NCI-H69 (cell line): ENCODE measurements around the gene UBXN2A.

Experiments
- DNase-seq: peaks from one replicate; lab custom pipeline; 2025; lab: John Stamatoyannopoulos, UW

UBXN2A gene, protein sequence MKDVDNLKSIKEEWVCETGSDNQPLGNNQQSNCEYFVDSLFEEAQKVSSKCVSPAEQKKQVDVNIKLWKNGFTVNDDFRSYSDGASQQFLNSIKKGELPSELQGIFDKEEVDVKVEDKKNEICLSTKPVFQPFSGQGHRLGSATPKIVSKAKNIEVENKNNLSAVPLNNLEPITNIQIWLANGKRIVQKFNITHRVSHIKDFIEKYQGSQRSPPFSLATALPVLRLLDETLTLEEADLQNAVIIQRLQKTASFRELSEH

DNA sequence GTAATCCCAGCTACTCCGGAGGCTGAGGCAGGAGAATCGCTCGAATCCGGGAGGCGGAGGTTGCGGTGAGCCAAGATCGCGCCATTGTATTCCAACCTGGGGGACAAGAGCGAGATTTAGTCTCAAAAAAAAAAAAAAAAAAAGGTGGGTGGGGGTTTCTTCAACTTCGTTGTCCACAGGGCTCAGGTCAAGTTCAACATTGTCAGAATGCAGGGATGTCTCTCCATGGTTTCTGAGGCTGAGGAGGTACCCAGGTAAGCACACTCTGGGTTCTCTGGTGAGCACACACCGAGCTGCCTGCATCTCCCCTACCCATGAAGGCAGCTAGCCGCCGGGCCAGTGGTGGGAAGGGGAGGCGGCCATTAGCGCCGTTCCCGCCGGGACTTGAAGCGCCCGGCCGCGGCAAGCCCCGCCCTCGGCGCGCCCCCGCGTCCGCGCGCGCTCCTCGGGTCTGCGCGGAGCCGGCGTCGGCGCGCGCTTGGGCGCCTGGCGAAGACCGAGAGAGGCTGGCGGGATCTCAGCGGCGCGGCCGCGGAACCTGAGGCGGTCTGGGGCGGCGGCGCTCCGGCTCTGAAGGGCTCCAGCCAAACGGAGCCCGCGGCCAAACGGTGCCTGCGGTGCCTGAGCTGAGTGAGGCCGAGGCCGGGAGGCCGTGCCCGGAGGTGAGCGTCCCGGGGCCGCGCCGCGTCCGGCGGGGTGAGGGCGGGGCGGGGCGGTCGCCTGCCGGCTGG lies at the start of gene UBXN2A:
UBXN2A (plus strand) TSS at position 477 of the 731 bp plus-strand sequence. CDS start 17,852 bp downstream, outside the sequence.
- peak; percentile 91 for DNase-seq

DNA sequence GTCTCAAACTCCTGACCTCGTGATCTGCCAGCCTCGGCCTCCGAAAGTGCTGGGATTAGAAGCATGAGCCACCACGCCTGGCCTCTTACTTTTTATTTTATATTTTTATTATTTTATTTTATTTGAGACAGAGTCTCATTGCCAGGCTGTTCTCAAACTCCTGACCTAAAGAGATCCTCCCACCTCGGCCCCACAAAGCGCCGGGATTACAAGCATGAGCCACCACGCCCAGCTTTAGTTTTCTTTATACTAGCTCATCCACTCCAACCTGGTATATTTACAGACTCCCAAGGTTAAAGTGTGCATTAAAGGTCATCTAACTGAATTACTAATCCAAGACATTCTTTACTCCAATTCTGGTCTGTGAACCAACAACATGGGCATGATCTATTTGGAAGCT lies 40.1 kb upstream of the UBXN2A start:
- DNase-seq: no peak

- no peak for DNase-seq
These were observed 39.5 kb upstream of the UBXN2A start for GRCh38 chr2:23900541-23901322.

- peak; percentile 1 for DNase-seq
These were observed 38.1 kb upstream of the UBXN2A start for GRCh38 chr2:23901966-23902846.

DNA sequence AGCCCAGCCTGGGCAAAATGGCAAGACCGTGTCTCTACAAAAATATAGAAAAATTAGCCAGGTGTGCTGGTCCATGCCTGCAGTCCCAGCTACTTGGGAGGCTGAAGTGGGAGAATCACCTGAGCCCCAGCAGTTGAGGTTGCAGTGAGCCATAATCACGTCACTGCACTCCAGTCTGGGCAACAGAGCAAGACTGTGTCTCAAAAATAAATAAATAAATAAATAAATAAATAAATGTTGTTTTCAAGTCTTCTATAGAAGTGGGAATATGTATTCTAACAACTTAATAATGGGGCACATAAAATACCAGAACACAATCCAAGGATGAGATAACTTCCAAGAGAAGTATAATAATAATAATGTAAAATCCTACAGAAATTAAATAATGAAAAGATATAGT lies 37.2 kb upstream of the UBXN2A start:
- DNase-seq: no peak

DNA sequence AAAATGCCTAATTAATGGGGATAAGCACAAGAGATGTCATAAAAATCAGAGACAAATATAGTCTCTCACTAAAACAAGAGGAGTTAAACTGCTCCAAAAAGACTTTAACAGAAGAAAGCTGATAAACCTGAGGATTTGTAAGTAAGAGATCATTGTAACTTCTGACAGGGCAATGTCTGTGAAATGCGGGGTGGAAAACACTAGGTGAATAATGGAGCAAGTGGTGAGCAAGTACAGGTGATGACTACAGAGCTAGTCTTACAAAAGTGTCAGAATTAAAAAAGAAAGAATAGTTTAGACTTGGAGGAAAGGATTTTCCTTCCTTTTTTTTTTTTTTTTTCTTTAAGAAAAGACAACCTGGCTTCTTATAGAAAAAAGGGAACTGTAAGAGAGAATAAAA lies 36.0 kb upstream of the UBXN2A start:
- DNase-seq: no peak

DNA sequence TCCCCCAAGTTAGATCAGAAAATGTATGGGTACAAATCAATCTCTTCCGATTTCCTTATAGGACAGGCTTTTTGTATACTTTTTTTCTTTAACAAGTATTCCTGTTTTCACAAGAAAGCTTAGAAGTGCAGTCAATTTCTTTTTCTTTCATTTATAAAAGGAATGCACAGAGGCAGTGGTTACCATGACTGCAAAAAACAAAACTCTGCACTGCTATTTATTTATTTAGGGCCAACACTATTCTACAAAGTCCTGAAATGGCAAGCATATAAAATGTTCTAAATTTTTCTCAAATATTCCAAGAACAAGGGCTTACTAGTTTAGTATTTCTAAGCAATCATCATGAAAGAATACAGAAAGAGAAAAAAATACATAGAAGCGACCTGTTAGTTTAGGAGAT lies 35.6 kb upstream of the UBXN2A start:
- DNase-seq: no peak

GRCh38 chr2:23905155-23905554 lies 35.1 kb upstream of the UBXN2A start:
- DNase-seq: no peak

DNA sequence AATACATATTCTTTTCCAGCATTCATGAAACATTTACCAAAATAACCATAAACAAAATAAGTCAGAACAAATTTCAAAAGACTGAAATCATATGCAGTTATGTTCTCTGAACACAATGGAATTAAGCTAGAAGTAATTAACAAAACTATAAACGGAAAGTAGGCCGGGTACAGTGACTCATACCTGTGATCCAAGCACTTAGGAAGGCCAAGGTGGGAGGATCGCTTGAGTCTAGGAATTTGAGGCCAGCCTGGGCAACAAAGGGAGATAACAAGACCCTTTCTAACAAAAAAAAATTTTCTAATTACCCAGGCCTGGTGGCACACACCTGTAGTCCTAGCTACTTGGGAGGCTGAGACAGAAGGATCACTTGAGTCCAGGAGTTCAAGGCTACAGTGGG lies 28.2 kb upstream of the UBXN2A start:
- no peak for DNase-seq

DNA sequence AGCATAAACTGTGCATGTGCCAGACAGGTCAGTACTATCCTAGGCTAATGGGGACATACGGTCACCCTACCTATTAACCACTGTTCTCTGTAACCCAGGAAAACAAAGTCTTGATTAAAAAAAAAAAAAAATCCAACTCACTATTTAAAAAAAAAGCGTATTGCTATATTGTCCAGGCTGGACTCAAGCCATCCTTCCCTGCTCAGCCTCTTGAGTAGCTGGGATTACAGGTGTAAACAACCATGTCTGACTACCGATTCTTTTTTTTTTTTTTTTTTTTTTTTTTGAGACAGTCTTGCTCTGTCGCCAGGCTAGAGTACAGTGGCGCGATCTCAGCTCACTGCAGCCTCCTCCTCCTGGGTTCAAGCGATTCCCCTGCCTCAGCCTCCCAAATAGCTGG lies 24.9 kb upstream of the UBXN2A start:
- DNase-seq: no peak

- DNase-seq: peak; percentile 24
These were observed 23.4 kb upstream of the UBXN2A start for GRCh38 chr2:23916727-23917405.

DNA sequence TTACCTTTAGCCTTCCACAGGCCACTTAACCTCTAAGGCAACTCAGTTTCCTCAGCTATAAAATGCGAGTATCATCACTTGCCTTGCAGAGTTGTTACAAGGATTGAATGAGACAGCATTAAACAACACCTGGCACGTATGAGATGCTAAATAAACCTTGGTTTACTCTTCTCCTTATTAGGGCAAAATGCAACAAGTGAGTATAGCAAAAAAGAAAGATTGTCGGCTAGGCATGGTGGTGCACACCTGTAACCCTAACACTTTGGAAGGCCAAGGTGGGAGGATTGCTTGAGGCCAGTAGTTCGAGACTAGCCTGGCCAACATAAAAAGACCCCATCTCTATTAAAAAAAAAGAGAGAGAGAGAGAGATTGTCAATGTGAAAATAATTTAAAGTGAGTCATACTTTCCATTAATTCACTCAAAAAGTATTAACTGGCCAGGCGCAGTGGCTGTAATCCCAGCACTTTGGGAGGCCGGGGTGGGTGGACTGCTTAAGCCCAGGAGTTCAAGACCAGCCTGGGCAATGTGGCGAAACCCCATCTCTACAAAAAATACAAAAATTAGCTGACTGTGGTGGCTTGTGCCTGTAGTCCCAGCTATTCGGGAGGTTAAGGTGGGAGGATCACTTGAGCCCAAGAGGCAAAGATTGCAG lies 21.3 kb upstream of the UBXN2A start:
- DNase-seq: no peak

DNA sequence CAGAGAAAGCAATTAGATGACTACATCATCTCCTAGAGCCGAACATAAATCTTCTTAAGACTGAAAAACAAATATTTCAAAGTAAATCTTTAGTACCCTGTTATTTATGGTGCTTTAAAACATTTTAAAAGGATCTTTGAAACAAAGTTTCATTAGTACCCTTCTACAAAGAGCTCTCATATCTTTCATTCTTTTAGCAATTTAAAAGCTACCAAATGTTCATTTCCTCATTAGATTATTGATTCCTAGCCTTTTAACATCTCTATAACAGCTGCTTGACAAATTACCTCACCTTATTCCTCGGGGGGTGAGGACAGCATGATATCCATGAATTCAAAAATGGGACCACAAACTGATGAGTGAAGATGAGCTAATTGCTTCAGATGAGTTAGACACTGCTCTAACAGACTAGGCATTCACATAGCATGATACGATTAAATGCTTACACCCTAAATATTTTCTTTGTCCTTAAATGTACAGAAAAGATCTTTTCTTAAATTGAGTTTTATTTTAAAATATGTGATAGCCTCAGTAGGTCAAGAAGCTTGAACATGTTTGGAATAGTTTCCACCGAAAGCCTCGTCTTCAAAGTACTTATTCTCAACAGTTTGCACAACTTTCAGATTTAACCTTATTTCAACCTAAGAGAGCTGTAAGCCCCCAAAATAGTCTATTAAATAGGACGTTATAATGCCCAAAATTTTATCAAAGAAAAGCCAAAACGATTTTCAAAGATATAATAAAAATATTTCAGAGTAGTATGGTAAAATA lies 15.5 kb upstream of the UBXN2A start:
- DNase-seq: peak; percentile 33

DNA sequence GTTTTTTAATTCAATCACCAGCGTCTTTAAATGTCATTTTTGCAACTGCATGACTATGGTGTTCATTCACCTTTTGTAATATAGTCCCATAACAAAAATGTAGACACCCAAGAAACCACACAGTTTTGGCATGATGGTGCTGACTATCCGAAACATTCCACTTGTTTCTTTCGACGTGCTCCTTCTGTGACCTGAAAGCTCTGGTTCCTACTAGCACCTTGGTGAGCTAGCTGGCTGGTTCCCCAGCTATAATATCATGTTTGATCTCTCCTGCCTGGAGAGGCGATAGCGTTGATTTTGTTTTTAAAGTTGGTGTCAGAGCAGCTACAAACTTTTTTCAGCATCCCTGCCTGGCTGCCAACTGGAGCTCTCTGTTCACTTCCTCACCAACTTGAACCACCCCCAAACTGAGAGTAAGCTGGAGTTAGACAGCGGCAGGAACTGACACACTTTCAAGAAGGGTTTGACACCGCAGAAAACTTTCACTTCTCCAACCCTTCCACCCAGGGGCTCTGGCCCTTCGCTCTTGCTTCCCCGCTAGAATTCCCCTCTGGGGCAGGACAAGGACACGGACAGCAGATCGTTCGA lies 14.5 kb upstream of the UBXN2A start:
- peak; percentile 61 for DNase-seq

GRCh38 chr2:23926290-23926749 lies 13.9 kb upstream of the UBXN2A start:
- DNase-seq: peak; percentile 55

GRCh38 chr2:23926750-23927571 lies 13.3 kb upstream of the UBXN2A start, which contains the start of gene ATAD2B:
TSS of gene ATAD2B (minus strand) at chr2:23927123. CDS start at chr2:23926770, 353 bp downstream.
- peak; percentile 93 for DNase-seq

- no peak for DNase-seq
These were observed 6.0 kb upstream of the UBXN2A start for GRCh38 chr2:23934259-23934658.
